ENCODE data around the gene ITGAD.

ITGAD gene

GRCh38 chr16:31456988-31457360 is 63.8 kb downstream of the ITGAD start:
- Histone ChIP-seq H3K4me1 (ENCODE audit: insufficient read depth, low read length) (peaks cover 20% of the 10 kb centered on the region), H3K36me3 (ENCODE audit: insufficient read depth, low read length) (0 out of 2 replicates have a peak, but pooled peaks cover 4% of the 10 kb centered on the region), H3K27me3 (ENCODE audit: insufficient read depth, low read length) (no peaks in the 10 kb centered on the region), H3K9me3 (ENCODE audit: insufficient read depth, low read depth, low read length) (no peaks in the 10 kb centered on the region), H3K9ac (ENCODE audit: low read depth, low read length) (no peak overlapping the region), H3K27ac (ENCODE audit: low read depth, low read length) (no peak overlapping the region), H3K4me3 (ENCODE audit: low read length) (no peak overlapping the region)
- 89% methylated on average over 8 of the region's 8 CpGs for WGBS

GRCh38 chr16:31458073-31458843 is 65.1 kb downstream of the ITGAD start:
- peaks cover 7% of the 10 kb centered on the region for H3K4me1 ChIP-seq (ENCODE audit: insufficient read depth, low read length)
- peak overlapping the region; percentile 99 for H3K9ac ChIP-seq (ENCODE audit: low read depth, low read length)
- no peaks in the 10 kb centered on the region for H3K27me3 ChIP-seq (ENCODE audit: insufficient read depth, low read length)
- H3K4me3 ChIP-seq (ENCODE audit: low read length) = peak overlapping the region; percentile 89
- H3K36me3 ChIP-seq (ENCODE audit: insufficient read depth, low read length) = 0 out of 2 replicates have a peak, but pooled peaks cover 5% of the 10 kb centered on the region
- H3K9me3 ChIP-seq (ENCODE audit: insufficient read depth, low read depth, low read length) = no peaks in the 10 kb centered on the region
- H3K27ac ChIP-seq (ENCODE audit: low read depth, low read length) = peak overlapping the region; percentile 100
- 3% methylated on average over 42 of the region's 42 CpGs for WGBS

- Histone ChIP-seq H3K36me3 (ENCODE audit: insufficient read depth, low read length) (peaks cover 10% of the 10 kb centered on the region; the same call in 1 of the 2 replicates), H3K27ac (ENCODE audit: low read depth, low read length) (peak within 1 kb of the TSS; percentile 100), H3K4me1 (ENCODE audit: insufficient read depth, low read length) (no peaks in the 10 kb centered on the region; the same call in 1 of the 2 replicates), H3K9me3 (ENCODE audit: insufficient read depth, low read depth, low read length) (no peaks in the 10 kb centered on the region), H3K27me3 (ENCODE audit: insufficient read depth, low read length) (no peaks in the 10 kb centered on the region), H3K4me3 (ENCODE audit: low read length) (peak within 1 kb of the TSS; percentile 89), H3K9ac (ENCODE audit: low read depth, low read length) (peak within 1 kb of the TSS; percentile 99)
- WGBS = under 1% methylated on average over 91 of the region's 91 CpGs
Observed at GRCh38 chr16:31458844-31459686, 65.9 kb downstream of the ITGAD start, which contains the start of gene ARMC5. ARMC5 (plus strand) TSS chr16:31459501; CDS start chr16:31459525, 24 bp downstream.

- Histone ChIP-seq H3K4me1 (ENCODE audit: insufficient read depth, low read length) (no peaks in the 10 kb centered on the region; the same call in 1 of the 2 replicates), H3K4me3 (ENCODE audit: low read length) (peak overlapping the region; percentile 89), H3K36me3 (ENCODE audit: insufficient read depth, low read length) (peaks cover 14% of the 10 kb centered on the region; the same call in 1 of the 2 replicates), H3K27me3 (ENCODE audit: insufficient read depth, low read length) (no peaks in the 10 kb centered on the region), H3K27ac (ENCODE audit: low read depth, low read length) (peak overlapping the region; percentile 100), H3K9me3 (ENCODE audit: insufficient read depth, low read depth, low read length) (no peaks in the 10 kb centered on the region), H3K9ac (ENCODE audit: low read depth, low read length) (peak overlapping the region; percentile 99)
- WGBS = 6% methylated on average over 61 of the region's 61 CpGs
Observed at GRCh38 chr16:31459687-31460581, 66.8 kb downstream of the ITGAD start.

- peak overlapping the region; percentile 81; the same call in 1 of the 2 replicates for H3K9ac ChIP-seq (ENCODE audit: low read depth, low read length)
- no peak overlapping the region for H3K27ac ChIP-seq (ENCODE audit: low read depth, low read length)
Observed at GRCh38 chr16:31460582-31461002, 67.5 kb downstream of the ITGAD start.

GRCh38 chr16:31461201-31461920 is 68.2 kb downstream of the ITGAD start:
- H3K9ac ChIP-seq (ENCODE audit: low read depth, low read length) = no peak overlapping the region
- H3K27me3 ChIP-seq (ENCODE audit: insufficient read depth, low read length) = no peaks in the 10 kb centered on the region
- WGBS = 96% methylated on average over 10 of the region's 10 CpGs
- peaks cover 14% of the 10 kb centered on the region; the same call in 1 of the 2 replicates for H3K36me3 ChIP-seq (ENCODE audit: insufficient read depth, low read length)
- no peak overlapping the region for H3K4me3 ChIP-seq (ENCODE audit: low read length)
- no peaks in the 10 kb centered on the region for H3K9me3 ChIP-seq (ENCODE audit: insufficient read depth, low read depth, low read length)
- H3K4me1 ChIP-seq (ENCODE audit: insufficient read depth, low read length) = no peaks in the 10 kb centered on the region; the same call in 1 of the 2 replicates
- H3K27ac ChIP-seq (ENCODE audit: low read depth, low read length) = no peak overlapping the region

More at GRCh38 chr16:31460582-31461002, 67.5 kb downstream of the ITGAD start:
- Histone ChIP-seq H3K4me1 (ENCODE audit: insufficient read depth, low read length) (no peaks in the 10 kb centered on the region; the same call in 1 of the 2 replicates), H3K27me3 (ENCODE audit: insufficient read depth, low read length) (no peaks in the 10 kb centered on the region), H3K36me3 (ENCODE audit: insufficient read depth, low read length) (peaks cover 14% of the 10 kb centered on the region; the same call in 1 of the 2 replicates), H3K4me3 (ENCODE audit: low read length) (peak overlapping the region; percentile 86), H3K9me3 (ENCODE audit: insufficient read depth, low read depth, low read length) (no peaks in the 10 kb centered on the region)
- WGBS = 81% methylated on average over 4 of the region's 8 CpGs

- no peak overlapping the region for H3K9ac ChIP-seq (ENCODE audit: low read depth, low read length)
- H3K9me3 ChIP-seq (ENCODE audit: insufficient read depth, low read depth, low read length) = no peaks in the 10 kb centered on the region
- H3K27ac ChIP-seq (ENCODE audit: low read depth, low read length) = no peak overlapping the region
- peaks cover 12% of the 10 kb centered on the region; the same call in 1 of the 2 replicates for H3K36me3 ChIP-seq (ENCODE audit: insufficient read depth, low read length)
- no peak overlapping the region for H3K4me3 ChIP-seq (ENCODE audit: low read length)
- WGBS = 96% methylated on average over 35 of the region's 35 CpGs
- H3K4me1 ChIP-seq (ENCODE audit: insufficient read depth, low read length) = no peaks in the 10 kb centered on the region; the same call in 1 of the 2 replicates
- H3K27me3 ChIP-seq (ENCODE audit: insufficient read depth, low read length) = no peaks in the 10 kb centered on the region
Observed at GRCh38 chr16:31461921-31462804, 69.0 kb downstream of the ITGAD start.

- H3K27ac ChIP-seq (ENCODE audit: low read depth, low read length) = no peak overlapping the region
- 95% methylated on average over 36 of the region's 36 CpGs for WGBS
- H3K9me3 ChIP-seq (ENCODE audit: insufficient read depth, low read depth, low read length) = no peaks in the 10 kb centered on the region
- H3K4me1 ChIP-seq (ENCODE audit: insufficient read depth, low read length) = no peaks in the 10 kb centered on the region; the same call in 1 of the 2 replicates
- H3K36me3 ChIP-seq (ENCODE audit: insufficient read depth, low read length) = peaks cover 13% of the 10 kb centered on the region; the same call in 1 of the 2 replicates
- no peak overlapping the region for H3K4me3 ChIP-seq (ENCODE audit: low read length)
- H3K9ac ChIP-seq (ENCODE audit: low read depth, low read length) = no peak overlapping the region
- H3K27me3 ChIP-seq (ENCODE audit: insufficient read depth, low read length) = no peaks in the 10 kb centered on the region
Observed at GRCh38 chr16:31464348-31464769, 71.2 kb downstream of the ITGAD start.

GRCh38 chr16:31464781-31465260 is 71.7 kb downstream of the ITGAD start:
- H3K9ac ChIP-seq (ENCODE audit: low read depth, low read length) = no peak overlapping the region

More at GRCh38 chr16:31464781-31465260, 71.7 kb downstream of the ITGAD start:
- H3K9me3 ChIP-seq (ENCODE audit: insufficient read depth, low read depth, low read length) = no peaks in the 10 kb centered on the region
- peaks cover 13% of the 10 kb centered on the region; the same call in 1 of the 2 replicates for H3K36me3 ChIP-seq (ENCODE audit: insufficient read depth, low read length)
- no peaks in the 10 kb centered on the region for H3K27me3 ChIP-seq (ENCODE audit: insufficient read depth, low read length)
- no peak overlapping the region for H3K4me3 ChIP-seq (ENCODE audit: low read length)
- H3K4me1 ChIP-seq (ENCODE audit: insufficient read depth, low read length) = no peaks in the 10 kb centered on the region; the same call in 1 of the 2 replicates
- 95% methylated on average over 17 of the region's 17 CpGs for WGBS
- H3K27ac ChIP-seq (ENCODE audit: low read depth, low read length) = no peak overlapping the region
